Stimulated activated naive CD8-positive, alpha-beta T cell treated with anti-CD3 and anti-CD28 coated beads, Interleukin-15, Interleukin-2, amounts not matched to agents 100 ng/mL and 50 ng/mL, for 24 hours (primary cell): ENCODE data around the gene ALKBH6.

Experiments used
- H3K27ac Mint-ChIP-seq: one replicate; pipeline ENCODE4 v1.8.0; 2021; ENCODE audit warnings: mild to moderate bottlenecking, mixed read lengths
- H3K27me3 Mint-ChIP-seq: one replicate; pipeline ENCODE4 v1.8.0; 2021; ENCODE audit warnings: mixed read lengths
- H3K36me3 Mint-ChIP-seq: one replicate; pipeline ENCODE4 v1.8.0; 2021; ENCODE audit warnings: low read depth, mixed read lengths
- H3K4me1 Mint-ChIP-seq: one replicate; pipeline ENCODE4 v1.8.0; 2021; ENCODE audit warnings: low read depth, mixed read lengths
- H3K4me3 Mint-ChIP-seq: one replicate; pipeline ENCODE4 v1.8.0; 2021; ENCODE audit warnings: mild to moderate bottlenecking, mixed read lengths
- H3K9me3 Mint-ChIP-seq: one replicate; pipeline ENCODE4 v1.8.0; 2021; ENCODE audit warnings: mixed read lengths

The ALKBH6 gene

GRCh38 chr19:36010402-36010801, 3.6 kb downstream of the ALKBH6 start:
- no peaks in the 10 kb centered on the region for H3K27me3 Mint-ChIP-seq
- H3K9me3 Mint-ChIP-seq = no peaks in the 10 kb centered on the region
- H3K36me3 Mint-ChIP-seq = no peaks in the 10 kb centered on the region
- H3K27ac Mint-ChIP-seq = no peak overlapping the region
- H3K4me3 Mint-ChIP-seq = no peak overlapping the region
- peaks cover 38% of the 10 kb centered on the region for H3K4me1 Mint-ChIP-seq

- no peaks in the 10 kb centered on the region for H3K9me3 Mint-ChIP-seq
- peaks cover 32% of the 10 kb centered on the region for H3K4me1 Mint-ChIP-seq
- H3K27me3 Mint-ChIP-seq = no peaks in the 10 kb centered on the region
- peak overlapping the region; percentile 4 for H3K4me3 Mint-ChIP-seq
- H3K36me3 Mint-ChIP-seq = no peaks in the 10 kb centered on the region
- no peak overlapping the region for H3K27ac Mint-ChIP-seq
Observed at GRCh38 chr19:36009633-36010379, 4.2 kb downstream of the ALKBH6 start.

GRCh38 chr19:36009220-36009619, 4.8 kb downstream of the ALKBH6 start:
- no peak overlapping the region for H3K4me3 Mint-ChIP-seq
- no peak overlapping the region for H3K27ac Mint-ChIP-seq
- H3K36me3 Mint-ChIP-seq = no peaks in the 10 kb centered on the region
- H3K27me3 Mint-ChIP-seq = no peaks in the 10 kb centered on the region
- H3K9me3 Mint-ChIP-seq = no peaks in the 10 kb centered on the region
- H3K4me1 Mint-ChIP-seq = peaks cover 26% of the 10 kb centered on the region

- no peak within 1 kb of the TSS for H3K27ac Mint-ChIP-seq
- no peaks in the 10 kb centered on the region for H3K36me3 Mint-ChIP-seq
- H3K9me3 Mint-ChIP-seq = no peaks in the 10 kb centered on the region
- H3K27me3 Mint-ChIP-seq = no peaks in the 10 kb centered on the region
- H3K4me3 Mint-ChIP-seq = peak within 1 kb of the TSS; percentile 5
- H3K4me1 Mint-ChIP-seq = peaks cover 19% of the 10 kb centered on the region
Observed at GRCh38 chr19:36008336-36008978, 5.6 kb downstream of the ALKBH6 start, which contains the start of gene SYNE4. SYNE4 (minus strand) TSS chr19:36008813; CDS start chr19:36008681, 132 bp downstream.

GRCh38 chr19:36006955-36007354, 7.1 kb downstream of the ALKBH6 start:
- no peaks in the 10 kb centered on the region for H3K36me3 Mint-ChIP-seq

GRCh38 chr19:36003284-36003683, 10.7 kb downstream of the ALKBH6 start:
- Mint-ChIP-seq H3K9me3 (no peaks in the 10 kb centered on the region), H3K27me3 (no peaks in the 10 kb centered on the region), H3K4me3 (no peak overlapping the region), H3K27ac (no peak overlapping the region), H3K36me3 (peaks cover 10% of the 10 kb centered on the region), H3K4me1 (peaks cover 9% of the 10 kb centered on the region)

More at GRCh38 chr19:36006955-36007354, 7.1 kb downstream of the ALKBH6 start:
- Mint-ChIP-seq H3K27ac (no peak overlapping the region), H3K9me3 (no peaks in the 10 kb centered on the region), H3K4me1 (peaks cover 11% of the 10 kb centered on the region), H3K4me3 (no peak overlapping the region), H3K27me3 (no peaks in the 10 kb centered on the region)

GRCh38 chr19:36001605-36002004, 12.4 kb downstream of the ALKBH6 start:
- Mint-ChIP-seq H3K9me3 (no peaks in the 10 kb centered on the region), H3K36me3 (peaks cover 22% of the 10 kb centered on the region), H3K4me1 (peaks cover 22% of the 10 kb centered on the region), H3K27ac (no peak overlapping the region), H3K4me3 (no peak overlapping the region), H3K27me3 (no peaks in the 10 kb centered on the region)

GRCh38 chr19:35996777-35997176, 17.2 kb downstream of the ALKBH6 start:
- Mint-ChIP-seq H3K4me3 (peak overlapping the region; percentile 92), H3K27ac (peak overlapping the region; percentile 86), H3K9me3 (no peaks in the 10 kb centered on the region), H3K4me1 (peaks cover 38% of the 10 kb centered on the region), H3K27me3 (no peaks in the 10 kb centered on the region), H3K36me3 (peaks cover 26% of the 10 kb centered on the region)

GRCh38 chr19:35995048-35995993, 18.7 kb downstream of the ALKBH6 start, which contains the start of gene SDHAF1:
SDHAF1 (plus strand) TSS chr19:35995188; CDS start chr19:35995275, 87 bp downstream.
- Mint-ChIP-seq H3K4me1 (peaks cover 33% of the 10 kb centered on the region), H3K9me3 (no peaks in the 10 kb centered on the region), H3K27ac (peak within 1 kb of the TSS; percentile 89), H3K27me3 (no peaks in the 10 kb centered on the region), H3K4me3 (peak within 1 kb of the TSS; percentile 92), H3K36me3 (peaks cover 17% of the 10 kb centered on the region)

- H3K36me3 Mint-ChIP-seq = peaks cover 17% of the 10 kb centered on the region
- peaks cover under 1% of the 10 kb centered on the region for H3K27me3 Mint-ChIP-seq
- H3K4me3 Mint-ChIP-seq = peak overlapping the region; percentile 88
- peak overlapping the region; percentile 65 for H3K27ac Mint-ChIP-seq
- H3K4me1 Mint-ChIP-seq = peaks cover 30% of the 10 kb centered on the region
- H3K9me3 Mint-ChIP-seq = no peaks in the 10 kb centered on the region
Observed at GRCh38 chr19:35993923-35994598, 20.0 kb downstream of the ALKBH6 start.

GRCh38 chr19:35992907-35993765, 20.9 kb downstream of the ALKBH6 start:
- Mint-ChIP-seq H3K27ac (no peak overlapping the region), H3K4me3 (no peak overlapping the region), H3K9me3 (no peaks in the 10 kb centered on the region)

GRCh38 chr19:35991731-35992450, 22.1 kb downstream of the ALKBH6 start:
- Mint-ChIP-seq H3K27ac (no peak overlapping the region), H3K4me3 (no peak overlapping the region), H3K27me3 (peaks cover 16% of the 10 kb centered on the region)

More at GRCh38 chr19:35992907-35993765, 20.9 kb downstream of the ALKBH6 start:
- Mint-ChIP-seq H3K27me3 (peaks cover 10% of the 10 kb centered on the region), H3K4me1 (peaks cover 30% of the 10 kb centered on the region), H3K36me3 (peaks cover 17% of the 10 kb centered on the region)

More at GRCh38 chr19:35991731-35992450, 22.1 kb downstream of the ALKBH6 start:
- H3K36me3 Mint-ChIP-seq = peaks cover 9% of the 10 kb centered on the region
- no peaks in the 10 kb centered on the region for H3K9me3 Mint-ChIP-seq
- peaks cover 22% of the 10 kb centered on the region for H3K4me1 Mint-ChIP-seq
